HFFc6 (cell line): ENCODE data around the gene ACTRT2. TPM values are rescaled to one million over a fixed set of nuclear protein-coding genes. Genes with fewer than 3 reads are reported as not detected.

Source experiments
- DNase-seq: peaks from one replicate; pipeline ENCODE4 v3.0.0-alpha.2; 2018
- H3K27ac Mint-ChIP-seq: 2 replicates; pipeline ENCODE4 v1.8.0; 2020; ENCODE audit warnings: mild to moderate bottlenecking, mixed read lengths
- H3K27me3 Mint-ChIP-seq: 2 replicates; pipeline ENCODE4 v1.8.0; 2021; ENCODE audit warnings: mild to moderate bottlenecking, moderate library complexity, mixed read lengths; ENCODE audit not compliant: insufficient read depth
- H3K36me3 Mint-ChIP-seq: 2 replicates; pipeline ENCODE4 v1.8.0; 2021; ENCODE audit warnings: low read depth, mixed read lengths
- H3K4me1 Mint-ChIP-seq: 2 replicates; pipeline ENCODE4 v1.8.0; 2020; ENCODE audit warnings: low read depth, mixed read lengths
- H3K4me3 Mint-ChIP-seq: 2 replicates; pipeline ENCODE4 v1.8.0; 2020; ENCODE audit warnings: mild to moderate bottlenecking, moderate library complexity, mixed read lengths
- H3K9me3 Mint-ChIP-seq: 2 replicates; pipeline ENCODE4 v1.8.0; 2020; ENCODE audit warnings: mild to moderate bottlenecking, mixed read lengths
- CTCF ChIP-seq: fragments of 200-600 bp; sonication (generic); IDR thresholded peaks from 2 replicates; pipeline ENCODE4 v1.5.0; 2021; ENCODE audit warnings: antibody characterized with exemption, mild to moderate bottlenecking
- total RNA-seq, 6 experiments: library from RNA; stranded (reverse); fragmentation: NEBNext Ultra II Directional; extraction: Animal tissue kit (Norgen Biotek cat#: 25700); gene quantifications; 2 replicates in 1 of 6; 3 replicates in 5 of 6; pipeline ENCODE4 v1.2.3, GENCODE V29; 2021

ACTRT2 gene
- total RNA-seq, 6 experiments from 2014 or later = not detected

- no peak overlapping the region for H3K4me3 Mint-ChIP-seq
- TF ChIP-seq CTCF = no peak
- H3K4me1 Mint-ChIP-seq = no peaks in the 10 kb centered on the region
- DNase-seq = no peak
- no peak overlapping the region for H3K27ac Mint-ChIP-seq
- H3K9me3 Mint-ChIP-seq = peaks cover 14% of the 10 kb centered on the region
- H3K27me3 Mint-ChIP-seq = no peaks in the 10 kb centered on the region; the same call in 1 of the 2 replicates
- H3K36me3 Mint-ChIP-seq = 0 out of 2 replicates have a peak, but pooled peaks cover 5% of the 10 kb centered on the region
Measured at GRCh38 chr1:3028531-3029282, 7.4 kb downstream of the ACTRT2 start.

GRCh38 chr1:3029481-3029961, 8.3 kb downstream of the ACTRT2 start:
- no peak for DNase-seq
- H3K4me1 Mint-ChIP-seq = no peaks in the 10 kb centered on the region

GRCh38 chr1:3029991-3030662, 8.9 kb downstream of the ACTRT2 start:
- Mint-ChIP-seq H3K4me1 (no peaks in the 10 kb centered on the region), H3K4me3 (no peak overlapping the region), H3K27ac (no peak overlapping the region), H3K27me3 (peaks cover 3% of the 10 kb centered on the region), H3K36me3 (0 out of 2 replicates have a peak, but pooled peaks cover 6% of the 10 kb centered on the region), H3K9me3 (peaks cover 21% of the 10 kb centered on the region)
- no peak for TF ChIP-seq CTCF
- DNase-seq = no peak

More at GRCh38 chr1:3029481-3029961, 8.3 kb downstream of the ACTRT2 start:
- Mint-ChIP-seq H3K36me3 (0 out of 2 replicates have a peak, but pooled peaks cover 6% of the 10 kb centered on the region), H3K27ac (no peak overlapping the region), H3K9me3 (peaks cover 20% of the 10 kb centered on the region), H3K4me3 (no peak overlapping the region), H3K27me3 (peaks cover 3% of the 10 kb centered on the region)
- no peak for TF ChIP-seq CTCF

GRCh38 chr1:3030663-3031381, 9.6 kb downstream of the ACTRT2 start:
- no peak for DNase-seq
- no peak for TF ChIP-seq CTCF
- Mint-ChIP-seq H3K4me1 (no peaks in the 10 kb centered on the region), H3K9me3 (peaks cover 26% of the 10 kb centered on the region), H3K27ac (no peak overlapping the region), H3K36me3 (0 out of 2 replicates have a peak, but pooled peaks cover 6% of the 10 kb centered on the region), H3K27me3 (peaks cover 3% of the 10 kb centered on the region), H3K4me3 (no peak overlapping the region)

- Mint-ChIP-seq H3K36me3 (0 out of 2 replicates have a peak, but pooled peaks cover 6% of the 10 kb centered on the region), H3K27ac (no peak overlapping the region), H3K27me3 (peaks cover 3% of the 10 kb centered on the region), H3K9me3 (peaks cover 28% of the 10 kb centered on the region), H3K4me3 (no peak overlapping the region), H3K4me1 (no peaks in the 10 kb centered on the region)
- DNase-seq = no peak
- no peak for TF ChIP-seq CTCF
Measured at GRCh38 chr1:3031401-3032221, 10.3 kb downstream of the ACTRT2 start.
